PC-9 (cell line): Measurements from ENCODE around the gene PBXIP1. TPM values are rescaled to one million over a fixed set of nuclear protein-coding genes. Genes with fewer than 3 reads are reported as not detected.

ENCODE experiments used
- BruUV-seq: library from RNA; stranded (reverse); fragments of 400-500 nt; replicated peaks from 2 replicates; lab custom pipeline; 2021; lab: Mats Ljungman, UMichigan
- CTCF ChIA-PET: fragments of 300-600 bp; sonication (Branson Sonifier 250); formaldehyde crosslinking; loops from one replicate; lab custom pipeline; 2022; ENCODE audit warnings: antibody characterized with exemption; lab: Charles Lee
- POLR2A ChIA-PET: fragments of 300-600 bp; sonication (Branson Sonifier 250); formaldehyde crosslinking; loops from one replicate; lab custom pipeline; 2022; ENCODE audit warnings: antibody characterized with exemption; ENCODE audit not compliant: unreplicated experiment; lab: Charles Lee
- DNase-seq, 2 experiments: peaks; one replicate each; pipeline versions ENCODE4 v3.0.0 to v3.0.0-alpha.2; 2015 to 2022; ENCODE audit warnings: mixed read lengths in 1 of 2
- H2AFZ ChIP-seq: fragments of 200-600 bp; sonication (generic); 2 replicates; pipeline ENCODE4 v1.8.1; 2017; ENCODE audit warnings: antibody characterized with exemption
- H3F3A ChIP-seq: fragments of 200-600 bp; sonication (generic); 2 replicates; pipeline ENCODE4 v1.8.1; 2017; ENCODE audit warnings: antibody characterized with exemption, mild to moderate bottlenecking, low read depth; ENCODE audit not compliant: insufficient read depth
- H3K27ac ChIP-seq: fragments of 200-600 bp; sonication (generic); 2 replicates; pipeline ENCODE4 v1.6.1; 2016; ENCODE audit warnings: mixed run types
- H3K27me3 ChIP-seq: fragments of 200-600 bp; sonication (generic); 2 replicates; pipeline ENCODE4 v1.6.1; 2016; ENCODE audit warnings: low read depth, mixed run types; ENCODE audit not compliant: insufficient read depth
- H3K36me3 ChIP-seq: fragments of 200-600 bp; sonication (generic); 2 replicates; pipeline ENCODE4 v1.6.1; 2016; ENCODE audit warnings: low read depth, mixed run types
- H3K4me1 ChIP-seq: fragments of 200-600 bp; sonication (generic); replicated peaks from 2 replicates; pipeline ENCODE4 v1.6.1; 2016; ENCODE audit warnings: mixed run types; ENCODE audit not compliant: insufficient read depth
- H3K4me2 ChIP-seq: fragments of 200-600 bp; sonication (generic); 2 replicates; pipeline ENCODE4 v1.6.1; 2017; ENCODE audit warnings: mixed run types
- H3K4me3 ChIP-seq: fragments of 200-600 bp; sonication (generic); 2 replicates; pipeline ENCODE4 v1.6.1; 2016; ENCODE audit warnings: mixed run types
- H3K79me2 ChIP-seq: fragments of 200-600 bp; sonication (generic); 2 replicates; pipeline ENCODE4 v1.6.1; 2017; ENCODE audit warnings: low read depth, mixed run types
- H3K9me2 ChIP-seq: fragments of 200-600 bp; sonication (generic); 2 replicates; pipeline ENCODE4 v1.8.1; 2017; ENCODE audit warnings: mild to moderate bottlenecking; ENCODE audit not compliant: insufficient read depth
- H3K9me3 ChIP-seq: fragments of 200-600 bp; sonication (generic); 2 replicates; pipeline ENCODE4 v1.8.1; 2016; ENCODE audit warnings: low read depth; ENCODE audit not compliant: insufficient read depth
- H4K20me1 ChIP-seq: fragments of 200-600 bp; sonication (generic); 2 replicates; pipeline ENCODE4 v1.8.1; 2017; ENCODE audit not compliant: insufficient read depth
- CTCF ChIP-seq: fragments of 200-600 bp; sonication (generic); conservative IDR thresholded peaks from 2 replicates; pipeline ENCODE4 v1.6.1; 2017; ENCODE audit warnings: mixed run types, antibody characterized with exemption, mild to moderate bottlenecking, moderate library complexity
- EZH2 ChIP-seq: fragments of 200-600 bp; sonication (generic); IDR thresholded peaks from 2 replicates; pipeline ENCODE4 v1.8.0; 2017; ENCODE audit warnings: antibody characterized with exemption, low read depth
- intact Hi-C: fragments of 100-400 bp; cut with micrococcal nuclease; formaldehyde crosslinking; loops from one replicate; pipeline ENCODE4 v1.10.0; 2022; ENCODE audit not compliant: unreplicated experiment
- total RNA-seq: library from RNA; stranded (reverse); gene quantifications from 2 replicates; pipeline ENCODE4 v1.2.3, GENCODE V29; 2021

Gene PBXIP1
- total RNA-seq, 1 experiment from 2014 or later = 40.2 TPM

GRCh38 chr1:155000726-155001424 is 45.0 kb upstream of the PBXIP1 start:
- peak overlapping the region; percentile 80 for H3K4me3 ChIP-seq
- H4K20me1 ChIP-seq = no peaks in the 10 kb centered on the region
- H3K4me2 ChIP-seq = peak overlapping the region; percentile 90
- POLR2A ChIA-PET = interaction anchor here (0.5 to 0.7 kb wide), 3 partner anchors 7 to 1449 kb away, joined by 3 to 5 read pairs (median 4); partner anchors contain the start of gene LENEP
- TF ChIP-seq EZH2 = no peak
- no peak for TF ChIP-seq CTCF
- H2AFZ ChIP-seq = peak overlapping the region; percentile 76
- no TSS peak for BruUV-seq
- H3K79me2 ChIP-seq = peaks cover 40% of the 10 kb centered on the region
- peaks cover 22% of the 10 kb centered on the region for H3K4me1 ChIP-seq
- CTCF ChIA-PET = no interaction called here
- no peaks in the 10 kb centered on the region for H3K9me3 ChIP-seq
- H3K27me3 ChIP-seq = no peaks in the 10 kb centered on the region
- intact Hi-C loops = loop anchor here (1.0 to 5.0 kb wide), 4 partner anchors 28 to 64 kb away; partner anchors contain the start of genes PMVK and PYGO2
- H3F3A ChIP-seq = peaks cover 30% of the 10 kb centered on the region
- DNase-seq = peak; percentile 84 to 98
- no peaks in the 10 kb centered on the region for H3K36me3 ChIP-seq
- H3K9me2 ChIP-seq = no peaks in the 10 kb centered on the region
- peak overlapping the region; percentile 72 for H3K27ac ChIP-seq

GRCh38 chr1:155000411-155000725 is 44.5 kb upstream of the PBXIP1 start:
- no peaks in the 10 kb centered on the region for H4K20me1 ChIP-seq
- peak overlapping the region; percentile 72 for H3K27ac ChIP-seq
- TF ChIP-seq CTCF (no peak), EZH2 (no peak)
- no peaks in the 10 kb centered on the region for H3K9me3 ChIP-seq
- H3K4me2 ChIP-seq = peak overlapping the region; percentile 90
- H3K27me3 ChIP-seq = no peaks in the 10 kb centered on the region
- H3K4me3 ChIP-seq = peak overlapping the region; percentile 80
- H3F3A ChIP-seq = peaks cover 27% of the 10 kb centered on the region; the same call in 1 of the 2 replicates
- peaks cover 35% of the 10 kb centered on the region for H3K79me2 ChIP-seq
- no TSS peak for BruUV-seq
- peaks cover 27% of the 10 kb centered on the region for H3K4me1 ChIP-seq
- no peaks in the 10 kb centered on the region for H3K36me3 ChIP-seq
- no peak for DNase-seq
- CTCF ChIA-PET = interaction anchor here (0.7 kb wide), 1 partner anchor 271 kb away, joined by 4 read pairs; no protein-coding TSS in a partner anchor
- H2AFZ ChIP-seq = peak overlapping the region; percentile 76; the same call in 1 of the 2 replicates
- POLR2A ChIA-PET = no interaction called here
- intact Hi-C loops = loop anchor here (2.0 to 5.0 kb wide), 2 partner anchors 38 to 64 kb away; partner anchors contain the start of genes PMVK and PYGO2
- H3K9me2 ChIP-seq = no peaks in the 10 kb centered on the region

GRCh38 chr1:154999571-155000410 is 43.9 kb upstream of the PBXIP1 start:
- no peaks in the 10 kb centered on the region for H3K36me3 ChIP-seq
- no peaks in the 10 kb centered on the region for H4K20me1 ChIP-seq
- H3K79me2 ChIP-seq = peaks cover 29% of the 10 kb centered on the region
- H3K4me2 ChIP-seq = peak overlapping the region; percentile 90
- intact Hi-C loops = loop anchor here (2.0 to 5.0 kb wide), 2 partner anchors 37 to 63 kb away; partner anchors contain the start of genes PMVK and PYGO2
- H3K9me3 ChIP-seq = no peaks in the 10 kb centered on the region
- peak overlapping the region; percentile 55 for H3K27ac ChIP-seq
- H3K4me3 ChIP-seq = peak overlapping the region; percentile 80
- BruUV-seq = no TSS peak
- peaks cover 28% of the 10 kb centered on the region for H3K4me1 ChIP-seq
- ChIA-PET POLR2A (no interaction called here), CTCF (interaction anchor here (0.7 kb wide), 2 partner anchors 25 to 270 kb away, joined by 4 read pairs; no protein-coding TSS in a partner anchor)
- no peaks in the 10 kb centered on the region for H3K27me3 ChIP-seq
- H3K9me2 ChIP-seq = no peaks in the 10 kb centered on the region
- no peak overlapping the region for H2AFZ ChIP-seq
- peaks cover 32% of the 10 kb centered on the region; the same call in 1 of the 2 replicates for H3F3A ChIP-seq
- TF ChIP-seq EZH2 = no peak
- no peak for TF ChIP-seq CTCF
- no peak for DNase-seq
